ENCODE results near the gene SPAG7.

Gene SPAG7

GRCh38 chr17:4950075-4950745 lies 17.4 kb downstream of the SPAG7 start:
- DNase-seq (ENCODE audit: low read depth in 2 of 2) = no peak

- no peak for DNase-seq (ENCODE audit: low read depth in 2 of 2)
Observed at GRCh38 chr17:4949321-4950074, 18.1 kb downstream of the SPAG7 start.

- no peak for DNase-seq (ENCODE audit: low read depth in 2 of 2)
Observed at GRCh38 chr17:4948931-4949320, 18.7 kb downstream of the SPAG7 start.

DNA sequence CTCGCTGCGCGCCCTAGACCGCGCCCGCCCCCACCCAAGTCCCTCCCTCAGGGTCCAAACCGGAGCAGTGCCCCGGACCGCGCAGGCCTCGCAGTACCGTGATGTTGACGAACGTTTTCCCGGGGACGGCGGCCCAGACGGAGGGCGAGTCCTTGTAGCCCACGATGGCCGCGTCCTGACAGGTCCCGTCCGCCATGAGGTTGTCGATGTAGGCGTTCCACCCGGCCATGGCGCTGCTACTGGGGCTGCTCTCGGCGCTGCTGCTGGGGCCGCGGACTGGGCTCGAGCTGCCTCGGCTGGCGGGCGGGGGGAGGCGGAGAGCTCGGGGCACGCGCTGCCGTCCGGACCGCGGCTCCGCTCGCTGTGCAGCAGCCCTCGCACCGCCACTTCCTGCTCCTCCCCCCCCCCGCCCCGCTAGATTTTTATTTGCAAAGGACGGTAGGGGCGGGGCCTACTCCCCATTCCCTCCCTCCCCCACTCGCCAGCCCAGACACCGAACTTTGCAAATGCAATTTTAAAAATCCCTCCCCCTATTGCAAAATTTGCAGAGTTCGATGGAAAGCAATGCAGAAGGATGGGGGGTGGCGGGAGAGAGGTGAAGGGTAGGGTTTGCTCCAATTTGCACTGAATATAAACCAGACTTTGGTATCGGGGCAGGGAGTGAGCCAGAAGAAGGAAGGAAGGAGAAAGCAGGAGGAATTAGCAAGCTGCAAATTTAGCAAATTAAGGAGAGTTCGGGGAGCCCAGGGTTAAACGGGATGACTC lies 19.3 kb downstream of the SPAG7 start, which contains the start of gene PFN1:
PFN1 (minus strand) TSS at position 365 of the 765 bp plus-strand sequence; CDS start at position 229, 136 bp downstream.
- peak; percentile 77 to 81 for DNase-seq (ENCODE audit: low read depth in 2 of 2)

DNA sequence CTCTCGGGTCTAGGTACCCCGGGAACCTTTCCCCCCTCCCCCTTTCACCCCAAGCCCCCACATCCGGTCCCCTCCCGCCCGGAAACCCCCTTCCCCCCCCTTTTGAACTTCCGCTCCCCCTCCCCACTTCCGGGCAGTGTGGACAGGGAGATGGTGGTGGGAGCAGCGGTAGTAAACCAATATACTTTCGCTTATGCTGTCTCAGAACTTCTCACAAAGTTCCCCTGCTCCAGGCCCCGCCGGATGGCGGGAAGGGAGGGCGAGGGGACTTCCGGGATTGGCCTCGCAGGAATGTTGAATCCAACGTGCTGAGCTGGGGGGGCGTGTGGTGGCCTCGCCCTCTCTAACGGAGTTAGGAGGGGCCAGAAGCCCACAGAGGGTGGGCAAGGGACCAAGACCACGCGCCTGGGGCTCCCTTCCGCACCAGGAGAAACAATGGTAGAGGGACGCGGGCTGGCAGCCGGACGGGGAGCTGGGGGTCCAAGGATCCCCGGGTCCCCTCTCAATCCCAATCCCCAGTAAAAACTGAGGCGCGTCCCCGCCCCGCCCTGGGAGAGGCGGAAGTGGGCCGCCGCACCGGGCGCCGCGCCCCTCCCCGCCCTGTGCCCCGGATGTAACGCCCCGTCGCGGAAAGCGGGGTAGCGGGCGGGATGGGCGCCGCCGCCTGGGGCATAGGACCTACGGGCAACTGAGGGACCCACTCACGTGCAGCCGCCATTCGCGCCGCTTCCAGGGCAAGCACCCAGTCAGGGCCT lies 20.0 kb downstream of the SPAG7 start:
- no peak for DNase-seq (ENCODE audit: low read depth in 2 of 2)

- DNase-seq (ENCODE audit: low read depth in 2 of 2) = no peak
Observed at GRCh38 chr17:4947010-4947410, 20.6 kb downstream of the SPAG7 start.

DNA sequence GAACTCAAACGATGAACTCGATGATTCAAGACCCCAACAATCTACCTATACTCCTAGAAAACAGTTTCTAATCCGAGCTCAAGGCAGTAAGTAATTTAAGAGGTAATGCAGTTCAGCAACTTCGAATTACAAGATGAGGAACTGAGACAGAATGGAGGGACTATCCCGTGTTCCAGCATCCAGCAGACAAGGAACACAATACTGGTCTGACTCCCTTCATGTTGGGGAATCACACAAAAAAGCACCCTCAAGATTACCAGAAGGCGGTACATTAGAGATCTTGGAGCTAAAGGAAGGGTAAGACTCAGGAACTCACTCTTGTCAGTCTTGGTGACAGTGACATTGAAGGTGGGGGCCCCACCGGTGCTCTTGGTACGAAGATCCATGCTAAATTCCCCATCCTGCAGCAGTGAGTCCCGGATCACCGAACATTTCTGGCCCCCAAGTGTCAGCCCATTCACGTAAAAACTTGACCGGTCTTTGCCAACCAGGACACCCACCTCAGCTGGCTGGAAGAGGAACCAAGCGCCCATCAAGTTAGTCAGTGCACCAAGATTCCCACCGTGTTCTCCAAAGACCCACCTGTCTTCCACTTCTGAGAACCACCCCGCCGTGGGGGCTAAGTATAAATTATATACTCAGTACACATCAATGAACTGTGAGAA lies 21.2 kb downstream of the SPAG7 start:
- no peak for DNase-seq (ENCODE audit: low read depth in 2 of 2)

- no peak for DNase-seq (ENCODE audit: low read depth in 2 of 2)
Observed at GRCh38 chr17:4945944-4946280, 21.7 kb downstream of the SPAG7 start.

DNA sequence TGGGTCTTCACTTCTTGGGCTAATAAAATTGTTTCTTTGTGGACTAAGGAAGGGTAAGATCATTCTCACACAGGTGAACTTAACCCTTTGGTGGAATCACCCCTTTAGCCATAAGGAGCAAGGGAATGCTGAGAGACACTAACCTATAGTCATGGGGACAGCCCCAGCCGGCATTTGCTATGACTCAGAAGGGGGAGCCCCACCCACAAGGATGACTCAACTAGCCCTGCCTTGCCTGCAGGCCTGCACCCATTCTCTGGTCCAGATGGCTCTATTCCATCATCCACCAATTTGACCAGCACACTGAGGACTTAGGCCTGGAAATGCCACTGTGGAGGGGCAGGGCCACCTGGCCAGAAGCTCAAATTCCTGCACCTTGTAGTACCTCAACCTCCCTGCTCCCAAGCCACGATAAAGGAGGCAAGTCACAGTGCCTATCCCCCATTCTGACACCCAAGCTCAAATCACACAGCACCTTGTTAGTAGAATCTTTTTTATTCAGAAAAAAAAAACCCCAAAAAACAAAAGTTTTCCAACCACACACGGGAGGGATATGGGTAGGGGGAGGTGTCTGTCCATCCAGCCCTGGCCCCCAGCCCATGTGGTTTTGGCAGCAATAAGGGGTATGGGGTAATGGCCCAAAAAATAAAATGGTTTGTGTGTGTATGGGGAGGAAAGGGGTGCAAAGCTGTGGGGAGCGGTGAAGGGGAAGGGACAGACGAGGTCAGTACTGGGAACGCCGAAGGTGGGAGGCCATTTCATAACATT lies 22.3 kb downstream of the SPAG7 start:
- DNase-seq (ENCODE audit: low read depth in 2 of 2) = peak in 1 of 2 donors; percentile 62

DNA sequence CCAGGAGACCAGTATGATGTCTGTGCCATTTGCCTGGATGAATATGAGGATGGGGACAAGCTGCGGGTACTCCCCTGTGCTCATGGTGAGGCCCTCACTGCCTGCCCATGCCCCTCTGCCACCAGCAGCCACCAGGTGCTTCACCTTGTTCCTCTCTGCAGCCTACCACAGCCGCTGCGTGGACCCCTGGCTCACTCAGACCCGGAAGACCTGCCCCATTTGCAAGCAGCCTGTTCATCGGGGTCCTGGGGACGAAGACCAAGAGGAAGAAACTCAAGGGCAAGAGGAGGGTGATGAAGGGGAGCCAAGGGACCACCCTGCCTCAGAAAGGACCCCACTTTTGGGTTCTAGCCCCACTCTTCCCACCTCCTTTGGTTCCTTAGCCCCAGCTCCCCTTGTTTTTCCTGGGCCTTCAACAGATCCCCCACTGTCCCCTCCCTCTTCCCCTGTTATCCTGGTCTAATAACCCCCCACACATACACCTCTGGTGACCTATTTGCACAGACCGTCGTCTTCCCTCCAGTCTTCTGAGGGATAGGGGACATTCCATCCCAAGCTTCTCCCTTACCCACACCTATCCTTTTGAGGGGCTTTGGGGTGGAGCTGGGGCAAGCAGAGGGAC lies 23.0 kb downstream of the SPAG7 start:
- DNase-seq (ENCODE audit: low read depth in 2 of 2) = no peak

DNA sequence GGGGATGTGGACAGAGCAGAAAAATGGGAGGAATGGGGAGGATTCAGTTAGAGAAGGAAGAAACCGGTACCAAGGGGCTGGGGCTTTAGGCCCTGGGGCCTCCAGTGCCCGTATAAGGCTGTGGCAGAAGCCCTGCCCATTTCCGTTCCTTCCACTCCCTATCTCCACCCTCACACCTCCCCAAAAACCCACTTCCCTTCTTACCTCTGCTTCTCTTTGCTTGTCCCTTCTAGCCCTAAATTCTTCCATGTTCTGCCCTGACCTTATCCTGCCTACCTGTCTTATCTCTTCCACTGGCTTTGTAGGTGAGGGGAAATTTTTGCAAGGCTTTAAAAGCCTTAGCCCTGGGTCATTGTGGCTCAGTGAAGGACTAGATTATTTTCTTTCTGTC lies 23.5 kb downstream of the SPAG7 start:
- no peak for DNase-seq (ENCODE audit: low read depth in 2 of 2)

DNA sequence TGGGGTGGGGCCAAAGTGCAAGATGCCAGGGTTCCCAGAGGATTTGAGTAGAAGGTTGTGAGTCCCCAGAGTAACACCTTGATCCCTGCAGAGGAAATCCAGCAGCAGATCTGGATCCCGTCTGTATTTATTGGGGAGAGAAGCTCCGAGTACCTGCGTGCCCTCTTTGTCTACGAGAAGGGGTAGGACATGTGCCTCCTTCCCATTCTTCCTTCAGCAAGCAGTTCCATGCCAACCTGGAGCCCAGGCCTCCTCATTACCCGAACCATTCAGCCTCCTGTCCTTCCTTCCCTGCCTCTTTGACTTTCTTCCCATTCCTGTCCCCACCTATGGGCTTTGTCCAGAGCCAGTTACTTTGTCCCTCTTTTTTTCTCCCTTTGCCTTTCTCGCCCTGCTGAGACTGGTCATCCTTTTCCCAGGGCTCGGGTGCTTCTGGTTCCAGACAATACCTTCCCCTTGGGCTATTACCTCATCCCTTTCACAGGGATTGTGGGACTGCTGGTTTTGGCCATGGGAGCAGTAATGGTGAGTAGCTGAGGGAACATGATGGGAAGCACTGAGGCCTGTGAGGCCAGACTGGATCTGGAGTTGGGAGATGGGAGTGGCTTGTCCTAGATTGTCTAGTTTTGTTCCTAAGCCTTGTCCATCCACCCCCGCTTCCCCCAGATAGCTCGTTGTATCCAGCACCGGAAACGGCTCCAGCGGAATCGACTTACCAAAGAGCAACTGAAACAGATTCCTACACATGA lies 24.7 kb downstream of the SPAG7 start:
- DNase-seq (ENCODE audit: low read depth in 2 of 2) = no peak

DNA sequence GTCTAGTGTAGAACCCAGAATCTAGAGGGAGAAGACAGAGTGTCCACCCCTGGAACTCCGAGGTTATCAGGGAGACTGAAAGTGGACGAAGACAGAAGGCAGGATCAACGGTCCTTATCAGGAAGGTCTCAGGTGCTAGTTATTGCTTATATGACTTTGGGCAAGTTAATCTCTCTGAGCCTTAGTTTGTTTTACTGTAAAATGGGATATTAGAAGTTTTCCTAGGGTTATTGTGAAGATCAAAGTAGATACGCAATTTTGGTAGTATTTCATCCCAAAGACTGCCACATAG lies 26.4 kb downstream of the SPAG7 start:
- DNase-seq (ENCODE audit: low read depth in 2 of 2) = no peak

GRCh38 chr17:4940555-4941318 lies 26.9 kb downstream of the SPAG7 start:
- no peak for DNase-seq (ENCODE audit: low read depth in 2 of 2)

DNA sequence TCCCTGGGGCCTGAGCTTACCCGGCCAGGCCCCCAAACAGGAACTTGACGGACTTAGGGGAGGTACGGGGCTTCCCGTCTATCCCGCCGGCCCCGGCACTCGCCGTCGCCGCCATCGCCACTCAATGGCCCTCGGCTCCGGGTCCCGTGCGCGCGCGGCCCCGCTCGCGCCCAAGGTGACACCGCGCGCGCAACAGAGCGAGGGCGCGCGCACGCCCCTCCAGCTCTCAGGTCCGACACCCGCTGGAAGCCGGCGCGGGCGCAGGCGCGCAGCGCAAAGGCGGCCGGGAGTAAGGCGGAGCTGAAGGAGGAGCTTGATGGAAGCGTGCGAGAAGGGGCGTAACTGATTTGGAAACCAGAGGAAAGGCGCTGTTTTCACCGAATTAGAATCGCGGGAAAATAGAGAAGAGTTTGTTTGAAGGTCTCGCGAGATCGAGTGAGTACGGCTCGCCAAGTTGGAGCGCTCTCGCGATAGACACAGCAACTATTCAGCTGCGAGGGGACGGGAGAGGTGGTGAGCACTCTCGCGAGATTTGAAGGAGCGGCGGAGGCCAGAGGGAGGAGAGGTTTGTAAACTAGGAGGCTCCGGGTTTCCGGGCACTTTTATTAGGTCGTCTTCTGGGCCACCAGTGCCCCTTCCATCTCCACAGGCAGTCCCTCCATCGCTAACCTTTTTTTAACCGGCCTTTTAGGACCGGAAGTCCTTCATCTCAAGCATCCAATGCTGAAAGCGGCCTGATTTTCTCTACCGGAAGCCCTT lies 27.6 kb downstream of the SPAG7 start, which contains the start of the genes RNF167 and SLC25A11:
RNF167 (plus strand) TSS at position 473 of the 759 bp plus-strand sequence. CDS start 642 bp downstream, outside the sequence.
SLC25A11 (minus strand) TSS at position 251 of the 759 bp plus-strand sequence; CDS start at position 115, 136 bp downstream.
- peak; percentile 86 to 88 for DNase-seq (ENCODE audit: low read depth in 2 of 2)

- no peak for DNase-seq (ENCODE audit: low read depth in 2 of 2)
Observed at GRCh38 chr17:4939546-4939795, 28.1 kb downstream of the SPAG7 start.

DNA sequence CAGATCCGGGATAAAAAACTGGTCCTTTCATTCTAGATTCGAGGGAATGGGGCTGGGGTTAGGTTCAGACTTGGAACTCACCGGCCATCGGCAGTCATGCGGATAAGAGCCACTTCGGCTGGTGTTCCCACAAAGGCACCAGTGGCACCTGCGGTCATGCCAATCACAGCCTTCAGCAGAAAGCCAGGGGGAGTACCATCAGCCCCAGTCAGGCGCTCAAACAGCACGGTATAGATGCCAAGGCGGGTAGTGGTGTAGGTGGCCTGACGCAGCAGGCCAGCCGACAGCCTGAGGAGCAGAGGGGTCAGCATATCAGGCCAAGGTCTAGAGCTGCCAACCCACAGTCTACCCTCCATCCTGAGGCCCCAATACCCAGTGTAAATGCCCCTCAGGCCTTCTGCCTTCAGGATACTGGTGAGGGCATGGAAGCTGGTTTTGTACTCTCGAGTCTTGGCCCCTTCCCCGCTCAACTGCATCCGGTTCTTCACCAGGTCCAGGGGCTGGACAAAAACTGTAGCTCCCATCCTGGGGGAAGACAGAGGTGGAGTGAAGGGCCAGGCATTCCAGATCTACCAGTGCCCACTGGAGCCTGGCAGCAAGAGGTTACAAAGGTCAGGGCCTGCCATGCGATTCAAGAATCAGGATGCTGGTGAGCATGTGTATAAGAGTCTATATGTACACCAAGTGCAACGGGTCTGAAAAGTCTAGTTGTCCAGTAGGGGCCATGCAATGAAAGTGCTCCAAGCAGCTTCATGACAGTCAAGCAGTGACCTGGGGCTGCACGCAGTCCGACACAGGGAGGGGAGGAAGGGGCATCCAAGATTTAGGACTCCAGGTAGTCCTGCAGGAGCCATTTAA lies 28.7 kb downstream of the SPAG7 start:
- no peak for DNase-seq (ENCODE audit: low read depth in 2 of 2)
